ES-I3 (cell line): ENCODE measurements around the gene NPY.
"Not testable (repeated sequence)": the region's sequence is repeated elsewhere in the genome, so short reads cannot be mapped to it uniquely, and the experiment has no call there.

Experiments
- H3K36me3 ChIP-seq: 2 replicates; pipeline ENCODE4 v1.6.1; 2013; ENCODE audit warnings: mild to moderate bottlenecking, low read length, control low read depth, moderate library complexity; ENCODE audit not compliant: insufficient read depth
- H3K4me1 ChIP-seq: 2 replicates; pipeline ENCODE4 v1.6.1; 2013; ENCODE audit warnings: mild to moderate bottlenecking, control low read depth, low read length; ENCODE audit not compliant: insufficient read depth
- H3K9ac ChIP-seq: 2 replicates; pipeline ENCODE4 v1.6.1; 2013; ENCODE audit warnings: low read depth, mild to moderate bottlenecking, low read length, moderate library complexity
- H3K9me3 ChIP-seq: 2 replicates; pipeline ENCODE4 v1.6.1; 2013; ENCODE audit warnings: mild to moderate bottlenecking, low read length, moderate library complexity; ENCODE audit not compliant: control insufficient read depth, insufficient read depth

The NPY gene

GRCh38 chr7:24283897-24284698, at the start of gene NPY:
TSS of gene NPY (plus strand) at chr7:24284190. CDS start at chr7:24285241, 1,051 bp downstream.
- Histone ChIP-seq H3K4me1 (peaks cover 9% of the 10 kb centered on the region; the same call in 1 of the 2 replicates), H3K9me3 (0 out of 2 replicates have a peak, but pooled peaks cover 4% of the 10 kb centered on the region), H3K36me3 (no peaks in the 10 kb centered on the region; the same call in 1 of the 2 replicates), H3K9ac (peak within 1 kb of the TSS; percentile 14; the same call in 1 of the 2 replicates)

DNA sequence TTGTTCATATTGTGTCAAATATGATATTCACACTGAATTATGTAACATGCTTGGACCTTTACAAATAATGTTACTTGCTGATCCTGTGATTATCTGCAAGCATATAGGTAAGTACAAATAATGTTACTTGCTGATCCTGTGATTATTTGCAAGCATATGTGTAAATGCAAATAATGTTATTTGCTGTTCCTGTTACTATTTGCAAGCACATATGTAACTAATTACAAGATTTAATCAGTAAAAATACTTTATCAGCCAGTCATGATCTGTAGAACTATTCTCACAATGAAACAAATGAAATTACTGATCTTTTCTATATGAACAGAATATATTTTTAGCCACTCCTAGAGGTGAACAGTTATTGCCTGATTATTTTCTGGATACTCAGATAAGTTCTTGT, 44.7 kb upstream of the NPY start:
- no peaks in the 10 kb centered on the region for H3K36me3 ChIP-seq
- H3K9me3 ChIP-seq: no peaks in the 10 kb centered on the region
- H3K9ac ChIP-seq: no peak overlapping the region
- peaks cover 18% of the 10 kb centered on the region for H3K4me1 ChIP-seq

DNA sequence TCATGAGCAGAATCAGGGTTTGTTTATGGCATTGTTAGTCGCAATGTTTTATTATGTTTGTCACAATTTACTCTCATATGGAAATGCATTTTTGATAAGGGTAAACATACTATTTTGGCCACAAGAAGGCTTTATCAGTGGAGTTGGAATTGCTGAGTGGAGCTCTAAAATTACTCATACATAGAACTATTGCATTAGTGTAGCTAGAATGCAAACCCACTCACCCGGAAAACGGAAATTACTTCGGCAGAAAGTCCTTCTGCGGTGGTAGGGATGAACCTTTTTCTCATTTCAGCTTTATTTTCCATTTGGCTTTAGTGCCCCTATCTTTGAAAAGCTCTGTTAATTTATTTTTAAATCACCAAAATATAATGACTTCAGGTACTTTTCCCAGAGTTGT, 42.8 kb upstream of the NPY start:
- no peaks in the 10 kb centered on the region for H3K36me3 ChIP-seq
- peaks cover 5% of the 10 kb centered on the region for H3K4me1 ChIP-seq
- H3K9me3 ChIP-seq: no peaks in the 10 kb centered on the region
- H3K9ac ChIP-seq: no peak overlapping the region

DNA sequence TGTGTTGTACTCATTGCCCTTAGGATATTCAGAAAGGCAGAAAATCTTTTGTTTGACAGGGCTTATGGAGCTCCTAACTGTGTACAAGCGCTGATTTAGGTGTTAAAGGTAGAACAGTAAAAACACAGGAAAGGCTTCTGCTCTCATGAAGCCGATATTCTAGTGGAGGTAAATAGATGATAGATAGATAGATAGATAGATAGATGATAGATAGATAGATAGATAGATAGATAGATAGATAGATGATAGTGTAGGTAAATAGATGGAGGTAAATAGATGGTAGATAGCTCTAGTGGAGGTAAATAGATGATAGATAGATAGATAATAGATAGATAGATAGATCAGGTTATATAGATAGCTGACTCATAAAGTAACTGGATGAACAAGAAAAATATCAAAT, 39.4 kb upstream of the NPY start:
- Histone ChIP-seq H3K9ac (no peak overlapping the region), H3K4me1 (no peaks in the 10 kb centered on the region), H3K9me3 (no peaks in the 10 kb centered on the region; the same call in 1 of the 2 replicates), H3K36me3 (no peaks in the 10 kb centered on the region)

DNA sequence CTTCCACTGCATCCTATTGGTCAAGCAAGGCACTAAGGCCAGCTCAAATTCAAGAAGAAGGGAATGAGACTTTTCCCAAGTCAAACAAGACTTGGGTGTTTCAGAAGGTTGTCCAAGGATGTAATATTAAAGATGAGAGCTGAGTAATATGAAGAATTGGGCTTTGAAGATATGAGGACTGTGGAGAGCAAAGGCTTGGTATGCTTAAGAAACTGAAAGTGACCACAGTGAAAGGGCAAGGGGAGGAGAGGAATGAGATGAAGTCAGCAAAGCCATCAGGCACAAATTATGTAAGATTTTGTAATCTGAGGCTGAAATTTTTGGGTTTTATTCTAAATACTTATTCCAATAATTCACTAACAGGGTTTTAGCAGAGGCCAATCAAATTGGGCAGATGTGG, 38.6 kb upstream of the NPY start:
- no peaks in the 10 kb centered on the region for H3K4me1 ChIP-seq
- no peak overlapping the region for H3K9ac ChIP-seq
- H3K36me3 ChIP-seq: no peaks in the 10 kb centered on the region
- no peaks in the 10 kb centered on the region; the same call in 1 of the 2 replicates for H3K9me3 ChIP-seq

- Histone ChIP-seq H3K9ac (no peak overlapping the region), H3K4me1 (no peaks in the 10 kb centered on the region), H3K36me3 (peaks cover 5% of the 10 kb centered on the region; the same call in 1 of the 2 replicates), H3K9me3 (no peaks in the 10 kb centered on the region; the same call in 1 of the 2 replicates)
Observed at GRCh38 chr7:24249266-24249665, 34.7 kb upstream of the NPY start.

- Histone ChIP-seq H3K9me3 (no peaks in the 10 kb centered on the region; the same call in 1 of the 2 replicates), H3K4me1 (no peaks in the 10 kb centered on the region), H3K9ac (no peak overlapping the region), H3K36me3 (peaks cover 5% of the 10 kb centered on the region; the same call in 1 of the 2 replicates)
Observed at GRCh38 chr7:24251568-24251967, 32.4 kb upstream of the NPY start.

- Histone ChIP-seq H3K4me1 (no peaks in the 10 kb centered on the region), H3K9me3 (no peaks in the 10 kb centered on the region), H3K36me3 (peaks cover 5% of the 10 kb centered on the region; the same call in 1 of the 2 replicates), H3K9ac (no peak overlapping the region)
Observed at GRCh38 chr7:24255139-24255538, 28.9 kb upstream of the NPY start.

DNA sequence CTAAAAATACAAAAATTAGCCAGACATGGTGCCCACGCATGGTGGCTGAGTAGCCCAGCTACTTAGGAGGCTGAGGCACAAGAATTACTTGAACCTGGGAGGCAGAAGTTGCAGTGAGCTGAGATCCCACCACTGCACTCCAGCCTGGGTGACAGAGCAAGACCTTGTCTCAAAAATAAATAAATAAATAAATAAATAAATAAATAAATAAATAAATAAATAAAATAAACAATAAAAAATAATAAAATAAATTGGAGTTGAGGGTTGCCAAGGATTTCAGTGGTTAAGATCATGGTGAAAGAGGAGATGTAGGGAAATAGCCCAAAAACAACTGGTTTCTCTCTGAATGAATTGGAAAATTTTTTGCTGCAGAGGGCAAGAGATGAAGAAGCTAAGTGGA, 25.7 kb upstream of the NPY start:
- H3K4me1 ChIP-seq, H3K9ac ChIP-seq, H3K36me3 ChIP-seq, H3K9me3 ChIP-seq: not testable (repeated sequence)

GRCh38 chr7:24271938-24272337, 12.1 kb upstream of the NPY start:
- no peak overlapping the region for H3K9ac ChIP-seq
- no peaks in the 10 kb centered on the region for H3K36me3 ChIP-seq
- no peaks in the 10 kb centered on the region; the same call in 1 of the 2 replicates for H3K9me3 ChIP-seq
- no peaks in the 10 kb centered on the region for H3K4me1 ChIP-seq

GRCh38 chr7:24279512-24279911, 4.5 kb upstream of the NPY start:
- H3K9me3 ChIP-seq: peaks cover 11% of the 10 kb centered on the region; the same call in 1 of the 2 replicates
- peaks cover 3% of the 10 kb centered on the region for H3K36me3 ChIP-seq
- no peaks in the 10 kb centered on the region for H3K4me1 ChIP-seq
- no peak overlapping the region for H3K9ac ChIP-seq

GRCh38 chr7:24283554-24283896, 465 bp upstream of the NPY start:
- Histone ChIP-seq H3K4me1 (peaks cover 4% of the 10 kb centered on the region; the same call in 1 of the 2 replicates), H3K9me3 (peaks cover 10% of the 10 kb centered on the region; the same call in 1 of the 2 replicates), H3K36me3 (peaks cover 3% of the 10 kb centered on the region), H3K9ac (no peak overlapping the region; the same call in 1 of the 2 replicates)

GRCh38 chr7:24284699-24285506, 913 bp downstream of the NPY start:
- H3K9me3 ChIP-seq: 0 out of 2 replicates have a peak, but pooled peaks cover 4% of the 10 kb centered on the region
- peak overlapping the region; percentile 14; the same call in 1 of the 2 replicates for H3K9ac ChIP-seq
- no peaks in the 10 kb centered on the region for H3K36me3 ChIP-seq
- H3K4me1 ChIP-seq: peaks cover 13% of the 10 kb centered on the region; the same call in 1 of the 2 replicates

DNA sequence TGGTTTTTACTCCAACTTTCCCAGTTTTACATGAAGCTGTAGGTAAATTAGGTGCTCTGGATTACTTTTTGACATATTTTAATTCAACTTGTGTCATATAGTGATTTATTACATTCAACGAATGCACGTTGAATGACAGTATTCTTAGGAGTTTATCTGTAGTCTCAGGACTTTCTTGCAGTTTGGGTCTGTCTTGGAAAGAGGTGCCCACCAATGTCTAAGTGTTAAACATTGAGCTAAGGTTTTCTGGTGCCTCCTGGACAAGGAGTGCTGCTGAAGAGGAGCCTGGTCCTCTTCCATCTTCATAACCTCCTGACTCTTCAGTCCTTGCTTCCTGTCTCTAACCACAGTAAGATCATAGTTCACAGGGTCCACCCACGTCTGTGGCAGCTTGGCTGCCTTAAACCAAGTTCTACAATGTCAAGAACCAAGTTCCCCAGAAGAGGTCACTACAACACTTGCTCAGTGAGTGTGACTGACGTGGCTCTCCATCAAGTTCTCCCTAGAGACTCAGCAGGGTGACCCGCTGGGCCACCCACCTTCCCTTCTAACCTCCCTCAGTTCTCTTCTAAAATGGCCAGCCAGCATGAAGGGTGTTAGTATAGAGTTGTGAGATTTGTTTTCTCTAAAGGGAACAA, 6.1 kb downstream of the NPY start:
- no peaks in the 10 kb centered on the region for H3K9me3 ChIP-seq
- no peak overlapping the region for H3K9ac ChIP-seq
- H3K4me1 ChIP-seq: peaks cover 26% of the 10 kb centered on the region
- H3K36me3 ChIP-seq: no peaks in the 10 kb centered on the region
